NCI-H2107 treated with DMSO at 0.1 percent for 48 hours (cell line): ENCODE measurements around the gene C1orf198.
"Not testable (repeated sequence)": the region's sequence is repeated elsewhere in the genome, so short reads cannot be mapped to it uniquely, and the experiment has no call there.

Experiments
- DNase-seq: peaks from one replicate; lab custom pipeline; 2025; ENCODE audit not compliant: unreplicated experiment; lab: John Stamatoyannopoulos, UW

The C1orf198 gene

DNA sequence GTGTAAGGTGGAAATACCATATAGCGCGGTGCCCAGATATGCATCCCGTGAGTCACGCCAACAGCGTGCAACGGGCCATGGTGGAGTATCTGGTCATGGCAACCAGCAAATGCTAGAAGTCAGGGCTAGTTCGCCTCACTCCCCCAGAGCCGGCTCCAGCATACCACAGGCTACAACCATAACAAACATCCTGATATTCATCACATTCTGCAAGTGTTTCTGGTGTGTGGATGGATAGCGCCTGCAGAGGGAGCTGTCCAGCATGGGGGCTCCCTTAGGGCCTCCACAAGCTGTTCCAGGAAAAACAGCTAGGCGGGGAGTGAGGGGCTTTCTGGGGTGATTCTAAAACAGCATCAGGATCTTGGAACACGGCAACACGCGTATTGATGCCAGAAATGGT, 6.8 kb downstream of the C1orf198 start:
- no peak for DNase-seq

GRCh38 chr1:230860617-230861384, 7.5 kb downstream of the C1orf198 start:
- DNase-seq = no peak

GRCh38 chr1:230858918-230859729, 9.2 kb downstream of the C1orf198 start:
- no peak for DNase-seq

DNA sequence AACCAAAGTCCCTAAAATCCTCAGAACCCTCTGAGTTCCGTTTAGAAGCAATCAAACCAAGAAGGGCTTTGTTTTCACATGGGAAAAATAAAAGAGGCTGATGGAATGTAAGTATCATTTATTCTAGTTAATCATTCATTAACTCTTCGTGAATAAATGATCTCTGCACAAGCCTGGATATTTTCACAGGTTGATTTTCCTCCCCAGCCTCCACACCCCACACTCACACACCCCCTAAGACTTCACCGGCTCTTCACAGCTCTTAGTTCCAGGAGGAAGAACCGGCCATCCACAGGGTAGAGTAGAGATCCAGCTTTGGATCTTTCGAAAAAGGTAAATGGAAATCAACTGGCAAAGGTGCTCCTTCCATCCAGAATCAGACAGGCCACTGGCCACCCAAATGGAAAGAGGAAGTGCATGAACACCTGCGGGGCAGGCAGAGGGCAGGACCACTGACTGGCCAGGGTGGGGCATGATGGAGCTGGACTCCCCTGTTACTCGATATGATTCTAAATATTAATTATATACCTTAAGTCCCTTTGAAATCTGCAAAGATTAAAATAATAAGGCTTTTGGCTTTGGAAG, 10.0 kb downstream of the C1orf198 start:
- DNase-seq = no peak

GRCh38 chr1:230857822-230858221, 10.5 kb downstream of the C1orf198 start:
- DNase-seq = no peak

DNA sequence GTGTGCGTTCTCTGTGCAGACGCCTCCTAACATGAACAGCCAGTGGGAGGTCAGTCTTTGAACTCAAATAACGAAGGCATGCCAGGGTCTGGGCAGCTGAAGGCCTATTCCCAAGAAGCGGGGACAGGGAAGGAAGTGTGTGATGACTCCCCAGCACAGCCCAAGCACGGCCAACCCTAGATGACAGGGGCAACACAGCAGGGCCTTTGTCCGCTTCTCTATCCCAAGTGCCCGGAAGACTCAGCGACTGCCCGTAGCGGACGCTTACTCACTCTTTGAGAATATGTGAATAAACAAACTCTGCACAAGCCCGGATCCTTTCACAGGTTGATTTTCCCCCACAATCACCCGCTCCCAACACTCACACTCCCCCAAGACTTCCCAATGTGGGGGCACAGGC, 11.2 kb downstream of the C1orf198 start:
- DNase-seq = no peak

GRCh38 chr1:230855886-230856285, 12.4 kb downstream of the C1orf198 start:
- DNase-seq = no peak

DNA sequence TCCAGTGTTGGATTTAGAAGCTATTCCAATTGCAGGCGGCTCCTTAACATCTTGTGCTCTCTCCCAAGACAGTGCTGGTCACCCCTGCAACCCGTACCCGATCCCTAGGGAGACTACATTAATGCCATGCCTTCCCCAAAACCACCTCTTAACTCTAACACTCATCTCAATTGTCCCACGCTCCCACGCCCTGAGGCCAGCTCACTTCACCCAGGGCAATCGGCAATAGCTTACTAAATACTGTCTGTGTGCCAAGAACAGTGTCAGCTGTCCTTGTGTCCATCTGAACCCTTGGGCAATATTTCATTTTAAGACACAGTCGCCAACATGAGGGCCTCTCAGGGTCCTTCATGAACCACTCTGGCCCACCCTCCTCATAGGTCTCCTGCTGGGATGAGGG, 13.9 kb downstream of the C1orf198 start:
- DNase-seq = no peak

- DNase-seq = no peak
Measured at GRCh38 chr1:230853731-230854130, 14.6 kb downstream of the C1orf198 start.

- no peak for DNase-seq
Measured at GRCh38 chr1:230852959-230853358, 15.4 kb downstream of the C1orf198 start.

GRCh38 chr1:230851291-230851691, 17.0 kb downstream of the C1orf198 start:
- no peak for DNase-seq

GRCh38 chr1:230850547-230850946, 17.8 kb downstream of the C1orf198 start:
- no peak for DNase-seq

- DNase-seq = no peak
Measured at GRCh38 chr1:230849451-230850224, 18.7 kb downstream of the C1orf198 start.

DNA sequence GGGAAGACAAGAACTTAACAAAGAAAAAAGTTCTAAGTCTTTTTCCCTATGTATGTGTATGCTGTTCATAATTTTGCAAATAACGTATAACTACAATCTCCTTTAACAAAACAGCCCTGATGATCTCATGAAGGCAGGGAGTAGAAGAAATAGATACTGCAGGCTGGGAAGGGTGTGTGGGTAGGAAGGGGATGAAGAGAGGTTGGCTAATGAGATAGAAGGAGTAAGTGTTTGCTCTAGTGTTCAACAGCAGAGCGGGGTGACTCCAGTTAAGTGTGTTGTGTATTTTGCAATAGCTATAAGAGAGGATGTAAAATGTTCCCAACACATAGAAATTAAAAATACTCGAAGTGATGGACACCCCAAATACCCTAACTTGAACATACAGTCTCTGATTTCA, 20.1 kb downstream of the C1orf198 start:
- no peak for DNase-seq

GRCh38 chr1:230845184-230845583, 23.1 kb downstream of the C1orf198 start:
- DNase-seq = not testable (repeated sequence)

- DNase-seq = no peak
Measured at GRCh38 chr1:230844561-230844960, 23.8 kb downstream of the C1orf198 start.

DNA sequence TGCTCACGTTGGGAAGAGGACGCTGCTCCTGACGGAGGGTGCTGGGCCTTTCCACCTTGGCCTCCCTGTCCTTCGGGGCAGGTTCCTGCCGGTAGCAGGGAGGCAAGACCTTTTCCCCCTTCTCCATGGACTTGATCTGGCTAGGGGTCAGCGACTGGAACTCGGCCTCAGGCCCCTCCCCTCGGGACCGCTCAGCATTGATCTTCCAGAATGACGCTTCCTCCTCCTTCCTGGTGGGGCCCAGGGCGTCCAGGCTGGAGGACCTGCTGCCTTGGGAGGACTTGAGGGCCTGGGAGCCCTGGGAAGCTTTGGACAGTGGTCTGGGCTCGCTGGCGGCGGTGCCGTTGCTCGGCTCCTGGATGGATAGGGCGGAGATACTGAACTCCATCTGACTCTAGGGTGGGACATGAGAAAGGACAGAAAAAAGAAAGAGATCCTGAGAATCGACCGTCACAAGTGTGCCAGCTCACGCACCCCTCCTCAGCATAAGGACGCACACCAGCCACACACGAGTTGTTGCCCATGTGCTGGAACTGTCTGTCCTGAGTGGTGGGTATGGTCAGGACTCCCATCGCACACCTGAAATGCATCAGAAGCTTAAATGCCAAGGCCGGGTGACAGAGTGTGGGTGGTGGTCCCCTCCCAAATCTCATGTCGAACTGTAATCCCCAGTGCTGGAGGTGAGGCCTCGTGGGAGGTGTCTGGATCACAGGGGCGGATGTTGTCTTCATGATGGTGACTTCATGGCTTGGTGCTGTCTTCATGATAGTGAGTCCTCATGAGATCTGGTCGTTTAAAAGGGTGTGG, 24.6 kb downstream of the C1orf198 start:
- DNase-seq = no peak

DNA sequence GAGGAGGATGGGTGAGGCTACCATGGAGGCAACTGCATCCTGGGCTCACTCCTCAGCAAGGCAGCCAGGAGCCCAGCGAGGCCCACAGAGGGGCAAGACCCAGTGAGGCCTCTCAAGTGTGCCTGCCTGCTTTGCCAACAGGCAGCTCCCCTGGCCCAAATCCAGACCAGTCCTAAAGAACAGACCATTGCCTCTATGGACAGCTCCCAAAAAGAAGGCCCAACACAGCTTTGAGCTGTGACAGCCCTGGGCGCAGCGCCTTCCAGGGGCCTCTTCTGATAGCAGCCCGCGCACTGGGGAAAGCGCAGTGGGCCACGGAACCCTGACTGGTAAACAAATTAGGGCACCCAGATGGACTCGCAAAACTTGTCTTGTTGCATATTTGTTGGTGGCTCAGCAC, 25.5 kb downstream of the C1orf198 start:
- no peak for DNase-seq

GRCh38 chr1:230839173-230839572, 29.1 kb downstream of the C1orf198 start:
- DNase-seq = no peak

DNA sequence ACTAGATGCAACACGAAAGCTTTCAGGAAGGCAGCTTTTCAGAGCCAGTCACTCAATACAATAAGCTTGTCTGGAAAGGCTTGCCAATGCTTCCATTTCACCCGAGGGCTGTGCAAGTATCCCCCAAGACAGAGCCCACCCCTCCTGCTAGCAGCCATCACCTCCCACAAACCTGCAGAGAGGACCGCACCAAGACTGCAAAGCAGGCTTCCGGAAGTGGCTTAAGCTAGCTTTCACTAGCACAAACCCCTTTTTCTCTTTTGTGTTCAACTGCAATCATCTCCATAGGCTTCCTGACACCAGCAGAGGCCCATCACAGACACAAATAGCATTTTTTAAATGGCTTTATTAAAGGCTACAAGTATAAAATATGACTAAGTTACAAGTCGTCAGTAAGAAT, 31.5 kb downstream of the C1orf198 start:
- DNase-seq = no peak
